OCI-LY3 (cell line): ENCODE data around the gene MXI1.

ENCODE experiments used
- CTCF ChIP-seq: fragments of 200-600, 300-600 bp; sonication (generic); IDR thresholded peaks from 2 replicates; pipeline ENCODE4 v1.5.1; 2014; ENCODE audit warnings: antibody characterized with exemption, low read length, low read depth
- EZH2phosphoT487 ChIP-seq: fragments of 200-600 bp; shearing (Covaris generic); IDR thresholded peaks from 2 replicates; pipeline ENCODE4 v1.6.1; 2018; ENCODE audit warnings: antibody characterized with exemption, mixed run types, low read depth

GRCh38 chr10:110286841-110287240, 79.4 kb downstream of the MXI1 start:
- TF ChIP-seq CTCF: no peak
- TF ChIP-seq EZH2phosphoT487: no peak
